Transverse colon (tissue), 4 donors: Measurements from ENCODE around the gene KCTD14. TPM values are rescaled to one million over a fixed set of nuclear protein-coding genes. Genes with fewer than 3 reads are reported as not detected.

Experiments
- DNase-seq: peaks from one replicate; pipeline ENCODE4 v3.0.0-alpha.2; 2019
- H3K27ac ChIP-seq, 4 donors: fragments of 200-600 bp; sonication (generic); 2 replicates each; pipeline ENCODE4 v1.5.1; 2016 to 2018; ENCODE audit warnings: inconsistent platforms in 4 of 4
- H3K27me3 ChIP-seq: fragments of 200-600 bp; sonication (generic); 2 replicates; pipeline ENCODE4 v1.5.1; 2017; ENCODE audit warnings: inconsistent platforms
- H3K36me3 ChIP-seq, 4 donors: fragments of 200-600 bp; sonication (generic); 2 replicates each; pipeline ENCODE4 v1.5.1; 2017 to 2019; ENCODE audit warnings: inconsistent platforms in 4 of 4
- H3K4me1 ChIP-seq, 4 donors: fragments of 200-600 bp; sonication (generic); 2 replicates each; pipeline ENCODE4 v1.5.1; 2017 to 2020; ENCODE audit warnings: inconsistent platforms in 4 of 4
- H3K4me3 ChIP-seq, 4 donors: fragments of 200-600 bp; sonication (generic); 1 replicate in 1 of 4; 2 replicates in 3 of 4; pipeline versions ENCODE4 v1.5.1 to v1.6.1; 2017 to 2019; ENCODE audit warnings: inconsistent platforms in 4 of 4
- H3K9me3 ChIP-seq, 2 donors: fragments of 200-600 bp; sonication (generic); 2 replicates each; pipeline ENCODE4 v1.5.1; 2017 to 2019; ENCODE audit warnings: inconsistent platforms in 2 of 2
- EP300 ChIP-seq: sonication (generic); formaldehyde crosslinking; IDR thresholded peaks from one replicate; pipeline ENCODE4 v1.6.1; 2017; ENCODE audit warnings: antibody characterized with exemption, low read depth
- POLR2A ChIP-seq: fragments of 450-650 bp; IDR thresholded peaks from one replicate; pipeline ENCODE4 v1.6.1; 2016; ENCODE audit warnings: antibody characterized with exemption, mild to moderate bottlenecking, moderate library complexity
- POLR2AphosphoS5 ChIP-seq, 3 donors: sonication (generic); formaldehyde crosslinking; IDR thresholded peaks; one replicate each; pipeline ENCODE4 v1.6.1; 2016; ENCODE audit warnings: antibody characterized with exemption in 3 of 3
- WGBS, 2 donors: methylation state at CpG; one replicate each; pipeline ENCODE4 v1.1.5; 2018; ENCODE audit warnings: low coverage in 1 of 2; 5-methylcytosine and 5-hydroxymethylcytosine counted together
- in situ Hi-C, 4 donors: fragments of 200-750 bp; cut with MboI; loops; one replicate each; pipeline versions ENCODE4 v1.15.0 to v1.15.1; 2017; ENCODE audit warnings: low sequenced_read_pairs in 3 of 4, low pct_ligation_motif_present in 1 of 4, low pct_unique_long_range_greater_than_20kb in 1 of 4
- intact Hi-C: fragments of 100-400 bp; cut with DNase I; formaldehyde crosslinking; loops from one replicate; pipeline ENCODE4 v1.15.1; 2023; ENCODE audit warnings: low total_unique reads
- total RNA-seq, 4 donors: library from RNA; depleted of rRNA; stranded (reverse); fragments of >200 nt; gene quantifications; one replicate each; pipeline ENCODE4 v1.1.0, GENCODE V29; 2016
- TF ChIP-seq, protein P1 (sequence below), 5 experiments: fragments of 200-600 bp in 3 of 5; fragments of 450-650 bp in 2 of 5; sonication (generic) in 3 of 5; IDR thresholded peaks; 1 replicate in 2 of 5; 2 replicates in 3 of 5; pipeline ENCODE4 v1.5.1; 2016 to 2017; ENCODE audit warnings: antibody characterized with exemption in 5 of 5, inconsistent platforms in 3 of 5, mild to moderate bottlenecking in 2 of 5, moderate library complexity in 1 of 5

Gene KCTD14
- total RNA-seq, 4 donors from 2014 or later, result 1.2 to 8.6 (median 5.1) TPM

DNA sequence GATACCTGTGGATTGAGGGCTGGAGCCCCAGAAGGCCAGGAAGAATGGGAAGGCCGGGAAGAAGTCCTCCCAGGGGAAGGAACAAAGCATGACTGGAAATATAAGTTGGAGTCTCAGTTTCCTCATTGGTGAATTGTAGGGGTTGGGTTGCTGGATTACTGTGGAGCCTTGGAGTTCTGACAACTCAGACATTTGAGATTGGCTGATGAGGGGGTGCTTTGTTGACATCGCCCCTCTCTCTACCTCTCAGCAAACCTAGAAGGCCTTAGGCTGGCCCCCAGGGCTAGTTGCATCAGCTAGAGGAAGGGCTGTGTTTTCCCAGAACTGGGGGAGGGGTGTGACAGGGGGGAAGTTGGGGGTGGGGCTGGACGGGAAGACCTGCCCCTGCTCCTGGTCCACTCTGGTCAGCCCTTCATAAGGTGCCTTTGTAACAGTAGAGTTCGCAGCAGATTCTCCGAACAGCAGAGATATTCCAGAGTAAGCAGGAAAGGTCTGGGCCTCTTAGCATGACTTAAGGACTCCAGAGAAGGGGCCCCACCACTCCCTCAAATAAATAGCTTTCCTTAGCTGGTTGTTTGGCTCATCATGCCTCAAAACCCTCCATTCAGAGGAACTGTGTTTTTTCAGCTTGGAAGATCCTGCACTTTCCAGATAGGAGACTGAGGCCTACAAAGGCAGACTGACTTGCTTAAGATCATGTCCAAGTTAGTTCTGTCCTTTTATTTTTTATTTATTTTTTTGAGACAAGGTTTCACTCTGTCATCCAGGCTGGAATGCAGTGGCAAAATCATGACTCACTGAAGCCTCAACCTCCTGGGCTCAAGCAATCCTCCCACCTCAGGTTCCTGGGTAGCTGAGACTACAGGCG, 28.1 kb upstream of the KCTD14 start:
- no peak overlapping the region for H3K4me3 ChIP-seq
- intact Hi-C loops (no loop called here), in situ Hi-C loops (no loop called here)
- H3K27ac ChIP-seq, result no peak overlapping the region
- no peak for DNase-seq
- 58 to 83% methylated on average over 2 to 6 of the region's 6 CpGs for WGBS, 2 donors
- H3K9me3 ChIP-seq, result no peaks in the 10 kb centered on the region
- peaks cover 0 to 3% (median 3%) of the 10 kb centered on the region in 4 donors for H3K4me1 ChIP-seq
- no peaks in the 10 kb centered on the region for H3K27me3 ChIP-seq
- no peak for TF ChIP-seq POLR2A
- no peak for TF ChIP-seq POLR2AphosphoS5 (IDR thresholded peaks at IDR 0.05)
- TF ChIP-seq, protein P1, sequence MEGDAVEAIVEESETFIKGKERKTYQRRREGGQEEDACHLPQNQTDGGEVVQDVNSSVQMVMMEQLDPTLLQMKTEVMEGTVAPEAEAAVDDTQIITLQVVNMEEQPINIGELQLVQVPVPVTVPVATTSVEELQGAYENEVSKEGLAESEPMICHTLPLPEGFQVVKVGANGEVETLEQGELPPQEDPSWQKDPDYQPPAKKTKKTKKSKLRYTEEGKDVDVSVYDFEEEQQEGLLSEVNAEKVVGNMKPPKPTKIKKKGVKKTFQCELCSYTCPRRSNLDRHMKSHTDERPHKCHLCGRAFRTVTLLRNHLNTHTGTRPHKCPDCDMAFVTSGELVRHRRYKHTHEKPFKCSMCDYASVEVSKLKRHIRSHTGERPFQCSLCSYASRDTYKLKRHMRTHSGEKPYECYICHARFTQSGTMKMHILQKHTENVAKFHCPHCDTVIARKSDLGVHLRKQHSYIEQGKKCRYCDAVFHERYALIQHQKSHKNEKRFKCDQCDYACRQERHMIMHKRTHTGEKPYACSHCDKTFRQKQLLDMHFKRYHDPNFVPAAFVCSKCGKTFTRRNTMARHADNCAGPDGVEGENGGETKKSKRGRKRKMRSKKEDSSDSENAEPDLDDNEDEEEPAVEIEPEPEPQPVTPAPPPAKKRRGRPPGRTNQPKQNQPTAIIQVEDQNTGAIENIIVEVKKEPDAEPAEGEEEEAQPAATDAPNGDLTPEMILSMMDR (IDR thresholded peaks at IDR 0.05), result no peak
- no peak for TF ChIP-seq EP300
- no peaks in the 10 kb centered on the region for H3K36me3 ChIP-seq

DNA sequence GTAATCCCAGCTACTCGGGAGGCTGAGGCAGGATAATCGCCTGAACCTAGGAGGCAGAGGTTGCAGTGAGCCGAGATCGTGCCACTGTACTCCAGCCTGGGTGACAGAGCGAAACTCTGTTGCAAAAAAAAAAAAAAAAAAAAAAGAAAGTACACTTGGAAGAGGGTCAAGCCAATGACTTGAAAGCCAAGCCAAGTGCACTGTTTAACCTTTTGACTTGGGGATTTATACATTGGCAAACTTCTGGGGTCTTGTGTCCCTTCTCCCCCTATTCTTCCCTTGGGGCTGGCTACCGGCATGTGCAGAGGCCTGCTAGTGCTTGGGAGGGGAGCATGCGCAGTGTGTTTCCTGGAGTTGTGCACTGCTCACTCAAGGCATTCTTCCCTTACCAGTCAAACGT, 26.3 kb upstream of the KCTD14 start:
- WGBS, 2 donors, result 83 to 85% methylated on average over 4 to 8 of the region's 8 CpGs

DNA sequence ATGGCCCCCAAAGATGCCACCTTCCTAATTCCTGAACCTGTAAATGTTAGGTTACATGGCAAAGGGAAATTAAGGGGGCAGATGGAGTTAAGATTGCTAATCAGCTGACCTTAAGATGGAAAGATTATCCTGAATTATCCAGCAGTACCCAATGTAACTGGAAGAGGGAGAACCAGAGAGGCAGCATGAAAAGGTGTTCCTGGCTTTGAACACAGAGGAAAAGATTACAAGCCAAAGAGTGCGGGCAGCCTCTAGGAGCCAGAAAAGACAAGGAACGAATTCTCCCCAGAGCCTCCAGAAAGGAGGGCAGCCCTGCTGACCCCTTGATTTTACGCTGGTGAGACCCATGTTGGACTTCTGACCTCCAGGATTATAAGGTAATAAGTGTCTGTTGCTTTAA, 25.5 kb upstream of the KCTD14 start:
- Histone ChIP-seq H3K4me1 (peaks cover 0 to 22% (median 16%) of the 10 kb centered on the region in 4 donors), H3K27ac (no peak overlapping the region), H3K36me3 (no peaks in the 10 kb centered on the region), H3K9me3 (no peaks in the 10 kb centered on the region), H3K4me3 (no peak overlapping the region), H3K27me3 (no peaks in the 10 kb centered on the region)
- TF ChIP-seq POLR2AphosphoS5 (IDR thresholded peaks at IDR 0.05) (no peak), EP300 (no peak), POLR2A (no peak)
- TF ChIP-seq, protein P1 (IDR thresholded peaks at IDR 0.05), result no peak
- no peak for DNase-seq
- intact Hi-C loops, result no loop called here
- WGBS, 2 donors, result 60 to 82% methylated on average over 1 to 3 of the region's 3 CpGs
- in situ Hi-C loops, result no loop called here

More for the DNA sequence above, 26.3 kb upstream of the KCTD14 start:
- Histone ChIP-seq H3K9me3 (no peaks in the 10 kb centered on the region), H3K27me3 (no peaks in the 10 kb centered on the region), H3K36me3 (no peaks in the 10 kb centered on the region), H3K4me1 (peaks cover 0 to 16% (median 14%) of the 10 kb centered on the region in 4 donors), H3K27ac (no peak overlapping the region), H3K4me3 (no peak overlapping the region)
- intact Hi-C loops (no loop called here), in situ Hi-C loops (no loop called here)
- TF ChIP-seq POLR2A, result no peak
- TF ChIP-seq EP300, result no peak
- TF ChIP-seq, protein P1 (IDR thresholded peaks at IDR 0.05), result no peak
- TF ChIP-seq POLR2AphosphoS5 (IDR thresholded peaks at IDR 0.05), result no peak
- DNase-seq, result no peak

DNA sequence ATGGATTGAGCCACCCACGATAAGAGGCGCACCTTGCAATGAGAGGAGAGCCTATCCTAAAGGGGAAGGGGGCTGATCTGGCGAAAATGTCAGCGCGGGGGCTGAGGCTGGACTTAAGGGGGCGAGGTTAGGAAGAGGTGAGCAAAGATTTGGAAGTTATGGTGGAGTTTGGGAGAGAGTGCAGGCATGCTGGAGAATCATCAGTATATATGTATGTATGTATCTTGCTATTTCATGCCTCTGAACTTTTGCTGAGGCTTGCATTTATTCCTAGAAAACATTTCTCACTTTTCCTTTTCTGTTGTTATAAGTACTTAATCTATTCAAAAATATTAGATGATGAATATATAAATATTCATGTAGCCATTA, 23.4 kb upstream of the KCTD14 start:
- no peak for DNase-seq
- H3K27me3 ChIP-seq, result no peaks in the 10 kb centered on the region
- intact Hi-C loops, result no loop called here
- peak overlapping the region in 3 of 4 donors; percentile 70 to 78 (median 78) for H3K27ac ChIP-seq
- peaks cover 0 to 22% (median 16%) of the 10 kb centered on the region in 4 donors for H3K4me1 ChIP-seq
- no peak overlapping the region for H3K4me3 ChIP-seq
- no peaks in the 10 kb centered on the region for H3K9me3 ChIP-seq
- 24% methylated on average over 6 of the region's 6 CpGs; no CpG with 5 or more reads in 1 of the 2 donors for WGBS, 2 donors
- H3K36me3 ChIP-seq, result no peaks in the 10 kb centered on the region
- TF ChIP-seq POLR2A (no peak), POLR2AphosphoS5 (IDR thresholded peaks at IDR 0.05) (no peak)
- TF ChIP-seq, protein P1 (IDR thresholded peaks at IDR 0.05), result peak in 1 of 5 experiments; percentile 0
- in situ Hi-C loops, result no loop called here
